Measurements from ENCODE around the gene BCL2L11. TPM values are rescaled to one million over a fixed set of nuclear protein-coding genes. Genes with fewer than 3 reads are reported as not detected.

BCL2L11 gene
- total RNA-seq, 2 experiments from 2014 or later: 11.5 to 12.8 TPM

GRCh38 chr2:111209045-111209514, 88.4 kb downstream of the BCL2L11 start:
- intact Hi-C loops (cut with micrococcal nuclease): loop anchor here (2.0 kb wide), 1 partner anchor 92 kb away; no protein-coding TSS in a partner anchor
- CTCF ChIA-PET: interaction anchor here (1.6 kb wide), 1 partner anchor 92 kb away, joined by 4 read pairs; no protein-coding TSS in a partner anchor
- Mint-ChIP-seq H3K27me3 (ENCODE audit: low read depth) (peaks cover 14% of the 10 kb centered on the region), H3K9me3 (peaks cover 11% of the 10 kb centered on the region), H3K4me1 (ENCODE audit: low read depth) (peaks cover 10% of the 10 kb centered on the region), H3K36me3 (ENCODE audit: low read depth) (peaks cover 1% of the 10 kb centered on the region), H3K4me3 (no peak overlapping the region), H3K27ac (no peak overlapping the region)
- DNase-seq: peak; percentile 71

GRCh38 chr2:111210036-111210435, 89.3 kb downstream of the BCL2L11 start:
- Mint-ChIP-seq H3K27me3 (ENCODE audit: low read depth) (peaks cover 18% of the 10 kb centered on the region), H3K36me3 (ENCODE audit: low read depth) (peaks cover 10% of the 10 kb centered on the region), H3K9me3 (peaks cover 21% of the 10 kb centered on the region), H3K27ac (no peak overlapping the region), H3K4me1 (ENCODE audit: low read depth) (peaks cover 10% of the 10 kb centered on the region), H3K4me3 (no peak overlapping the region)
- no peak for DNase-seq
- intact Hi-C loops (cut with micrococcal nuclease): no loop called here
- CTCF ChIA-PET: no interaction called here

- peaks cover 13% of the 10 kb centered on the region for H3K36me3 Mint-ChIP-seq (ENCODE audit: low read depth)
- no peak overlapping the region for H3K27ac Mint-ChIP-seq
- H3K4me1 Mint-ChIP-seq (ENCODE audit: low read depth): peaks cover 6% of the 10 kb centered on the region
Observed at GRCh38 chr2:111213877-111214276, 93.2 kb downstream of the BCL2L11 start.

GRCh38 chr2:111216811-111217652, 96.3 kb downstream of the BCL2L11 start:
- intact Hi-C loops (cut with micrococcal nuclease): no loop called here
- CTCF ChIA-PET: no interaction called here
- peaks cover 22% of the 10 kb centered on the region for H3K9me3 Mint-ChIP-seq
- H3K27ac Mint-ChIP-seq: no peak overlapping the region
- H3K36me3 Mint-ChIP-seq (ENCODE audit: low read depth): peaks cover 13% of the 10 kb centered on the region
- no peaks in the 10 kb centered on the region for H3K4me1 Mint-ChIP-seq (ENCODE audit: low read depth)
- peaks cover 24% of the 10 kb centered on the region for H3K27me3 Mint-ChIP-seq (ENCODE audit: low read depth)
- DNase-seq: no peak
- no peak overlapping the region for H3K4me3 Mint-ChIP-seq

More at GRCh38 chr2:111213877-111214276, 93.2 kb downstream of the BCL2L11 start:
- Mint-ChIP-seq H3K27me3 (ENCODE audit: low read depth) (peaks cover 12% of the 10 kb centered on the region), H3K9me3 (peaks cover 24% of the 10 kb centered on the region), H3K4me3 (no peak overlapping the region)
- intact Hi-C loops (cut with micrococcal nuclease): no loop called here
- DNase-seq: no peak
- CTCF ChIA-PET: no interaction called here

Data from activated naive CD4-positive, alpha-beta T cell treated with anti-CD3 and anti-CD28 coated beads for 36 hours (primary cell).